ENCODE results near the gene FILIP1L.

The FILIP1L gene

GRCh38 chr3:99825004-99825640 lies 289.2 kb downstream of the FILIP1L start:
- no peak for DNase-seq

- DNase-seq: no peak
Observed at GRCh38 chr3:99823723-99824711, 290.3 kb downstream of the FILIP1L start.

GRCh38 chr3:99818818-99819217 lies 295.5 kb downstream of the FILIP1L start:
- DNase-seq: no peak

DNA sequence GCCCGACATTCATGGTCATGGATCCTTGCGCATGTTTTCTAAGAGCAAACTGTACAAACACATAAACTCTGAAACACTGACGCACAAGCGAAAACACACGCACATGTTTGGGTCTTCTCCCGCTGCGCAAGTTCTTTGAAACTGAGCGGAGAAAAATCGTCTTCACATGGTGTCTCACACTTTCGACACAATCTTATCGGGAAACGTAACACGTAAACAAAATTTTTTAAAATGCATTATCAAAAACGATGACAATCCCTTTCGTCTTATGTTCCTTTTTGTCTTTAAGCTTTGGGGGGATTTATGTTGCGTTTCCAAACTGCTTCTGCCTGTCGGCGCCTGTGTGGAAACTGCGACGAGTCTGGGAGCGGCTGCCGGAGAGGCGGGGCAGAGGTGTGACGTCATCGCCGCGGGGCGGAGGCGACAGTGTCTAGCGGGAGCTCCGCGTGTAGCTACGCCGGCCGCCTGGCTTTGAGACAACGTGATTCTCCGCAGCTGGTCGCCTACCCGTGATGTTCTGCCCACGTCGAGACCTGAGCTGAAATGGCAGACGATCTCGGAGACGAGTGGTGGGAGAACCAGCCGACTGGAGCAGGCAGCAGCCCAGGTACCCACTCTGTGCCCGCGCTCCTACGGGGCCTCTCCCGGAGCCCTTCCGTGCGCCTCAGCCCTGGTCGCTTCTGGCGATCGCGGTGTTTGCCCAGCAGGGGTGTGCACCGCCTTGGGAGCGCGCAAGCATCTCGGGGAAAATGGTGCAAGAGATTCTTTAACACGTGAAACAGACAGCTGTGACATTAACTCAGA lies 296.7 kb downstream of the FILIP1L start, which contains the start of gene CMSS1:
CMSS1 (plus strand) TSS at position 426 of the 804 bp plus-strand sequence.
- peak; percentile 93 to 94 for DNase-seq

DNA sequence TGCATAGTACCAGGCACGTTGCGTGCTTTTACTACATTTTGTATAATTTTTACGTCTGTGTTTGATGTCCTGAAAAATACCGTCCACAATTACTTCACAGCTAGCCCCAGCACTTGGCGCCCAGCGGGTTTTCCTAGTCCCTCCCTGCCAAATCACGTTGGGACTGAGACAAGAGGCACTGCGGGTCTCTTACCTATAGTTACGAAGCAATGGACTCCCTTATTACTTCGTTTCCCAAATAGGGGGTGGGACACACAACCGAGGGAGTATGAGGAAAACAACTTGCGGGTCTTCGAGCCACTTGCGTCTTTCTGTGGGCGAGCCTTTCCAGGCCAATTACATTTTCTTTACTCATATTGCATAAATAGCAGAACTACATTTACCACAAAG lies 297.3 kb downstream of the FILIP1L start:
- no peak for DNase-seq

DNA sequence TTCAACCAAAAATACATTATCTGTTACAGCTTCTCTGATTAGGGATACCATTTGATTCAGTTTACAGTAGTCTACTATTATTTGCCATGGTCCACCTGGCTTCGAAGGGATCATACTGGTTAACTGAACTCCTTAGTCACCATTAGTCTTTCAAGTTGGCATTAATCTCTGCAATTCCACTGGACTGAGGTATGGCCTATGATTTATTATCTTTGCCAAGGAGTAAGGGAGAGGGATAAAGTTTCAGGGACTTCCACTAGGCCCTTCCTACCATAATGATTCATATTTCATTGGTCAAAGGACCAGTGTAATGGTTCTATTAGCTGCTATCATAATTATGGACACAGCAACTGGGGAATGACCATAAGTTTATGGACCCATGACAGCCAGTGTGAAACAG lies 303.9 kb downstream of the FILIP1L start:
- no peak for DNase-seq

GRCh38 chr3:99809565-99809964 lies 304.7 kb downstream of the FILIP1L start:
- DNase-seq: no peak

DNA sequence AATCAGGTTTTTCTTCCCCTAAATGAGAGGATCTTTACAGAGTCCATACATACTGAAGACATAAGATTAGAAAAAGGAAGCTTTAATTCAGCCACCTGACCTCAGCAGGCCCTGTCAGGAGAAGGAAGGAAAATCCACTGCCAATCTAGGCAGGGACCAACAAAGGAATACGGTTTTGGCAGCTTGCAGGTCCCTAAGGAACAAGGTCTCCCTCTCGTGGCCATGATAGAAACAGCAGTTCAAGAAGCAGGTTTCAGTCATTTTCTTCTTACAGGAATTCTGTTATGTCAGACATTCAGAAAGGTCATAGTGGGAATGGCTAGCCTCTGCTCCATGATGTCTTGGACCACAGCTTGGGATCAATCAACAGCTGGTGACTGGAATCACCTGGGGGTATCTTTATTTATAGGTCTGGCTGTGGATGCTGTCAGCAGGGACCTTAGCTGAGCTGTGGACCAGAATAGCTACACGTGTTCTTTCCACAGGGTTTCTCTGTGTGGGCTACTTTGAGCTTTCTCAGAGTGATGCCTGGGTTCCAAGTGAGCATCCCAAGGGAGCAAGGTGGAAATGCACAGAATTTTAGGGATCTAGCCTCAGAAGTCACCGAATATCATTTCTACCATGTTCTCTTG lies 306.0 kb downstream of the FILIP1L start:
- peak; percentile 12 to 46 for DNase-seq

DNA sequence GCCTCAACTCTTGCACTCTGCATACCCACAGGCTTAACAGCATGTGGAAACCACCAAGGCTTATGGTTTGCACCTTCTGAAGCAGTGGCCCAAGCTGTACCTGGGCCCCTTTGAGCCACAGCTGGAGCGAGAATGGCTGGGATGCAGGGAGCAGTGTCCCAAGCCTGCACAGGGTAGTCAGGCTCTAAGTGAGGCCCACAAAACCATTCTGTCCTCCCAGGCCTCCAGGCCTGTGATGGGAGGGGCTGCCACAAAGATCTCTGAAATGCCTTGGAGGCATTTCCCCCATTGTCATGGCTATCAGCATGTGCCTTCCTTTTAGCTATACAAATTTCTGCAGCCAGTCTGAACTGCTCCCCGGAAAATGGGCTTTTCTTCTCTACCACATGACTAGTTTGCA lies 309.1 kb downstream of the FILIP1L start:
- no peak for DNase-seq

- DNase-seq: no peak
Observed at GRCh38 chr3:99803297-99803696, 311.0 kb downstream of the FILIP1L start.

DNA sequence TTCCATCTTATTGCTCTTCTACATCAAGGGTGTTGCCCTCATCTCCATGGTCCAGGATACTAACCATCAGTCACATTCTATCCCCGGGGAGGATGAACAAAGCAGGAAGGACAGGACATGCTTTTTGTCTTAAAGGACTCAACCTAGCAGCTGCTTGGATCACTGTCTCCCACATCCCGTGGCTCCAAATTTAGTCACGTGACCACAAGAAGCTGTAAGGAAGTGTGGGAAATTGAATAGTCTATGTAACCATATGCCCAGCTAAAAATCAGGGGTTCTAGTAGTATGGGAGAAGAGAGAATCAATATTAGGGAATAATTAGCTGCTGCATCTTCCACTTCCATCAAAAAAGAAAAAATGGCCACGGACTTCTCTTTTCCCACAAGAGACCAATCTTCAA lies 314.9 kb downstream of the FILIP1L start:
- no peak for DNase-seq

DNA sequence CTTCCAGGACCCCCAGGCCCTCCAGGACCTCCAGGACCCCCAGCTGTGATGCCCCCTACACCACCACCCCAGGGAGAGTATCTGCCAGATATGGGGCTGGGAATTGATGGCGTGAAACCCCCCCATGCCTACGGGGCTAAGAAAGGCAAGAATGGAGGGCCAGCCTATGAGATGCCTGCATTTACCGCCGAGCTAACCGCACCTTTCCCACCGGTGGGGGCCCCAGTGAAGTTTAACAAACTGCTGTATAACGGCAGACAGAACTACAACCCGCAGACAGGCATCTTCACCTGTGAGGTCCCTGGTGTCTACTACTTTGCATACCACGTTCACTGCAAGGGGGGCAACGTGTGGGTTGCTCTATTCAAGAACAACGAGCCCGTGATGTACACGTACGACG lies 318.7 kb downstream of the FILIP1L start:
- no peak for DNase-seq

GRCh38 chr3:99794485-99794884 lies 319.8 kb downstream of the FILIP1L start:
- no peak for DNase-seq

DNA sequence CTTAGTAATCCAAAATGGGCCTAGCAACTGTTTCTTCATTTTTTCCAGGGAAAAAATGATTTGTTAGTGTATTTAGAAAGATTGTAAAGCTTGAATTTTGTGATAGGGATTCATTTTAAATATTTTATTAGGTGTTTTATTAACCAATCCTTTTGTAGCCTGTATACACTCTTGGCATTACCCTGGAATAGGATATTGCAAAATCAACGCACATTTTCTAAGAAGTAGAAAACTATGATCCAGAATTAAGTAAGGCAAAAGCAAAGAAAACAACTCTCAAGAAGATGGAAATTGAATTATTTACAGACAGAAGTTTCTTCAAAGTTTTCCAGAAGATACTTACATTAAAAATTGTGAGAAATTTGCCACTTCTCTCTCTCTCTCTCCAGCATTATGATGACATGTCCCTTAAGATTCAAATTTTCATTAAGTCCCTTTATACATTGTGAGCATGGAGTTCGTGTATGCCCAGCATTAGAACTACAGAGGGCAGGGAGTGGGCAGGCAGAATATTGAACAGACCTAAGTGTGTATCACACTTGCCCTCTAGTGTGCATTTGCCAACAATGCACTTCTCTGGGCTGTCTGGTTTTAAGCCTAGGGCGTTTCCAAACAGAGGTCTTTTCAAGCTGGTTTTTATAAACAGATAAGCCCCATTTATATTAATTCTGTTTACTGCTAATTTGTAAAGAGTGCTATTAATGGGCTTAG lies 325.1 kb downstream of the FILIP1L start:
- DNase-seq: peak in 1 of 2 donors; percentile 11
